GM12891 (cell line): Measurements from ENCODE around the gene NR1I3.
"Not testable (repeated sequence)": the region's sequence is repeated elsewhere in the genome, so short reads cannot be mapped to it uniquely, and the experiment has no call there.

Experiments used
- PAX5 ChIP-seq: IDR thresholded peaks from 2 replicates; pipeline ENCODE4 v1.6.1; 2011; ENCODE audit warnings: low read length, moderate library complexity, mild to moderate bottlenecking; ENCODE audit not compliant: insufficient read depth, severe bottlenecking
- POLR2A ChIP-seq: IDR thresholded peaks from 2 replicates; pipeline ENCODE4 v1.6.1; 2011; ENCODE audit warnings: low read depth, low read length, control low read depth
- POLR2AphosphoS5 ChIP-seq: IDR thresholded peaks from 2 replicates; pipeline ENCODE4 v1.6.1; 2011; ENCODE audit warnings: low read depth, low read length, control low read depth
- SPI1 ChIP-seq: IDR thresholded peaks from 2 replicates; pipeline ENCODE4 v1.6.1; 2011; ENCODE audit warnings: low read depth, low read length, control low read depth
- TAF1 ChIP-seq: IDR thresholded peaks from 2 replicates; pipeline ENCODE4 v1.6.1; 2011; ENCODE audit warnings: low read depth, low read length, control low read depth

DNA sequence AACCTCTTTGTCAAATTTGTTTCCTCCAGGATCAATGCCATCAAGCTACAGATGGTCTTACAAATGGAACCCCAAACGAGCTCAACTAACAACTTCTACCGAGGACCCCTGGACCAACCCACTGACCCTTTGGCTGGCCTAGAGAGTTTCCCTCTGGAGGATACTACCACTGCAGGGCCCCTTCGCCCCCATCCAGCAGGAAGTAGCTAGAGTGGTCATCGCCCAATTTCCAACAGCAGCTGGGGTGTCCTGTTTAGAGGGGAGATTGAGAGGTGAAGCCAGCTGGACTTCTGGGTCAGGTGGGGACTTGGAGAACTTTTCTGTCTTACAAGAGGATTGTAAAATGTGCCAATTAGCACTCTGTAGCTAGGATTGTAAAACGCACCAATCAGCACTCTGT, 19.1 kb upstream of the NR1I3 start:
- TF ChIP-seq TAF1, POLR2A, POLR2AphosphoS5, PAX5, SPI1: not testable (repeated sequence)
